HG02981 (cell line): ENCODE measurements around the gene OXSM.

Experiments used
- ATAC-seq: cut with Tn5 transposase; IDR thresholded peaks from one replicate; pipeline ENCODE4 v1.9.1; 2021; ENCODE audit warnings: mild to moderate bottlenecking, moderate library complexity; ENCODE audit not compliant: unreplicated experiment

Gene OXSM

GRCh38 chr3:25789596-25790556, at the start of gene OXSM:
OXSM (plus strand) TSS chr3:25790090; CDS start chr3:25791021, 931 bp downstream.
- ATAC-seq: peak; percentile 95

- no peak for ATAC-seq
These were observed 45.4 kb upstream of the OXSM start for GRCh38 chr3:25744470-25744869.

- ATAC-seq: no peak
These were observed 42.9 kb upstream of the OXSM start for GRCh38 chr3:25747033-25747432.

GRCh38 chr3:25748189-25748588, 41.7 kb upstream of the OXSM start:
- no peak for ATAC-seq

GRCh38 chr3:25749031-25749581, 40.8 kb upstream of the OXSM start:
- no peak for ATAC-seq

- no peak for ATAC-seq
These were observed 38.8 kb upstream of the OXSM start for GRCh38 chr3:25751048-25751447.

GRCh38 chr3:25751725-25752124, 38.2 kb upstream of the OXSM start:
- no peak for ATAC-seq

- ATAC-seq: peak; percentile 95
These were observed 21.0 kb upstream of the OXSM start for GRCh38 chr3:25768851-25769250.

- ATAC-seq: peak; percentile 73
These were observed 14.0 kb upstream of the OXSM start for GRCh38 chr3:25775936-25776335.

- no peak for ATAC-seq
These were observed 9.3 kb upstream of the OXSM start for GRCh38 chr3:25780618-25781017.

- ATAC-seq: no peak
These were observed 8.6 kb upstream of the OXSM start for GRCh38 chr3:25781145-25781757.

- peak; percentile 56 for ATAC-seq
These were observed 7.9 kb upstream of the OXSM start for GRCh38 chr3:25781758-25782594.

- ATAC-seq: no peak
These were observed 7.3 kb upstream of the OXSM start for GRCh38 chr3:25782636-25782937.

- peak; percentile 72 for ATAC-seq
These were observed 6.8 kb upstream of the OXSM start, which contains the start of gene NGLY1 for GRCh38 chr3:25782938-25783660. NGLY1 (minus strand) TSS chr3:25783443; CDS start chr3:25783390, 53 bp downstream.

- ATAC-seq: peak; percentile 18
These were observed 6.0 kb upstream of the OXSM start for GRCh38 chr3:25783661-25784512.

- no peak for ATAC-seq
These were observed 4.9 kb upstream of the OXSM start for GRCh38 chr3:25784971-25785370.

GRCh38 chr3:25785826-25786225, 4.1 kb upstream of the OXSM start:
- no peak for ATAC-seq

- no peak for ATAC-seq
These were observed 2.2 kb upstream of the OXSM start for GRCh38 chr3:25787689-25788088.

GRCh38 chr3:25789209-25789595, 688 bp upstream of the OXSM start:
- ATAC-seq: no peak
